Stimulated activated naive CD8-positive, alpha-beta T cell treated with anti-CD3 and anti-CD28 coated beads, Interleukin-15, Interleukin-2, amounts not matched to agents 100 ng/mL and 50 ng/mL, for 24 hours (primary cell): ENCODE data around the gene PPP1R12C.
A peak's percentile ranks its signal among the peaks of the same experiment; 100 is the strongest.

Experiments used
- H3K27ac Mint-ChIP-seq: one replicate; pipeline ENCODE4 v1.8.0; 2021; ENCODE audit warnings: mild to moderate bottlenecking, mixed read lengths
- H3K27me3 Mint-ChIP-seq: one replicate; pipeline ENCODE4 v1.8.0; 2021; ENCODE audit warnings: mixed read lengths
- H3K36me3 Mint-ChIP-seq: one replicate; pipeline ENCODE4 v1.8.0; 2021; ENCODE audit warnings: low read depth, mixed read lengths
- H3K4me1 Mint-ChIP-seq: one replicate; pipeline ENCODE4 v1.8.0; 2021; ENCODE audit warnings: low read depth, mixed read lengths
- H3K4me3 Mint-ChIP-seq: one replicate; pipeline ENCODE4 v1.8.0; 2021; ENCODE audit warnings: mild to moderate bottlenecking, mixed read lengths
- H3K9me3 Mint-ChIP-seq: one replicate; pipeline ENCODE4 v1.8.0; 2021; ENCODE audit warnings: mixed read lengths

PPP1R12C gene

DNA sequence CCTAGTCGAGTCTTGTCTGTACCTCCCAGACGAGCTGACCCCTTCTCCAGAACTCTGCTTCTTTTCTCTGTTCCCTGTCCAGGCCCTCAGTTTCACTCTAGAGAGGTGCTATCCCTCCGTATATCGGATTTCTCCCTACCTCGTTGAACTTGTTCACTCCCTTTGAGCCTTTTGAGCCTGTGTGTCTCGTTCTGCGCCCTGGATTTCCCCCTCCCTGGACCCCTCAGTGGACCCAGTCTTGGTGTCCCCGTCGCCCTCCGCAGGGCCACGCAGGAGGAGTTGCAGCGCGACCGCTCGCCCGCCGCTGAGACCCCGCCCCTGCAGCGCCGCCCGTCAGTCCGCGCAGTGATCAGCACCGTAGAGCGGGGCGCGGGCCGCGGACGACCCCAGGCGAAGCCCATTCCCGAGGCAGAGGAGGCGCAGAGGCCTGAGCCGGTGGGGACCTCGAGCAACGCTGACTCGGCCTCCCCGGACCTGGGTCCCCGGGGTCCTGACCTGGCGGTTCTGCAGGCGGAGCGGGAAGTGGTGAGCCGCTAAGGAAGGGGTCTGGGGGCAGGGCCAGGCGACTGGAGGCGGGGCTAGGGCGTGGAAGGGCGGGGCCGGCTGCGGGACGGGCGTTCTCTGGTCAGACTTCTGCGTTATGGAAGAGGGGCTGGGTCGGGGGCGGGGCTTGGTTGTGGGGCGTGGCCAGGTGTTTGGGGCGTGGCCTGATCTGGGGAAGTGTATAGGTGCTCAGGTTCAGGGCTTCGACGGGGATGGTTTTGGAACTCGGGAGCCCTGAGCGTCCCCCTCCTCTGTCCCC, 36.3 kb downstream of the PPP1R12C start:
- peaks cover 64% of the 10 kb centered on the region for H3K27me3 Mint-ChIP-seq
- H3K4me1 Mint-ChIP-seq, result peaks cover 24% of the 10 kb centered on the region
- peak overlapping the region; percentile 66 for H3K4me3 Mint-ChIP-seq
- H3K36me3 Mint-ChIP-seq, result no peaks in the 10 kb centered on the region
- no peak overlapping the region for H3K27ac Mint-ChIP-seq
- H3K9me3 Mint-ChIP-seq, result no peaks in the 10 kb centered on the region

DNA sequence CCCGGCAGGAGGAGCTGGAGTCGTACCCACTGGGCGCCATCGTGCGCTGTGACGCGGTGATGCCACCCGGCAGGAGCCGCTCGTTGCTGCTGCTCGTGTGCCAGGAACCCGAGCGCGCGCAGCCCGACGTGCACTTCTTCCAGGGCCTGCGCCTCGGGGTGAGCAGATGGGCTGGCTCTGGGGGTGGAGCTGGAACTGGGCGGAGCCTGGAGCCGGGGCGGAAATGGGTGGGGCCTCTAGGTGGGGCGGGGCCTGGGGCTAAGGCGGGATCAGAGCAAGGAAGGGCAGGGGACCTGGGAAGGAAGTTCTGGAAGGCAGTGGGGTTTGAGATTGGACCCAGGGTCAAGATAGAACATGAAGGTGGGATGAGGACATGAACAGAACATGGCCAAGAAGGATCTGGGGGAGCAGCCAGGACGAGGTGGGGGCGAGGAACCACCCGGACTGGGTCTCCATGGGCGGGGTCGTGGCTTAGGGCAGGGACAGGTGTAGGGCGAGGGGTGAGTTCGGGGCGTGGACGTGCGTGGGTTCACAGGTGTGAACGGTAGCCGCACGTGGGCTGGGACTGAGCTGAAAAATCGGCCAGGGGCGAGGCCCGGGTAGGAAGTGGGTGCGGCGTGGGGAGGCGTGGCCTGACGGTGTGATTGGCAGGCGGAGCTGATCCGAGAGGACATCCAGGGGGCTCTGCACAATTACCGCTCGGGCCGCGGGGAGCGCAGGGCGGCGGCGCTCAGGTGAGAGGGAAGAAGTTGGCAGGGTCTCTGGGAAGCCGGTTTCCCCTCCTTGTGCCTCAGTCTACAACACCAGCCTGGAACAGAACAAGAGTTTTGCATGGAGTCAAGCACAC, 37.1 kb downstream of the PPP1R12C start:
- H3K9me3 Mint-ChIP-seq, result no peaks in the 10 kb centered on the region
- H3K36me3 Mint-ChIP-seq, result no peaks in the 10 kb centered on the region
- H3K4me1 Mint-ChIP-seq, result peaks cover 24% of the 10 kb centered on the region
- H3K4me3 Mint-ChIP-seq, result peak overlapping the region; percentile 66
- H3K27me3 Mint-ChIP-seq, result peaks cover 56% of the 10 kb centered on the region
- H3K27ac Mint-ChIP-seq, result peak overlapping the region; percentile 78

DNA sequence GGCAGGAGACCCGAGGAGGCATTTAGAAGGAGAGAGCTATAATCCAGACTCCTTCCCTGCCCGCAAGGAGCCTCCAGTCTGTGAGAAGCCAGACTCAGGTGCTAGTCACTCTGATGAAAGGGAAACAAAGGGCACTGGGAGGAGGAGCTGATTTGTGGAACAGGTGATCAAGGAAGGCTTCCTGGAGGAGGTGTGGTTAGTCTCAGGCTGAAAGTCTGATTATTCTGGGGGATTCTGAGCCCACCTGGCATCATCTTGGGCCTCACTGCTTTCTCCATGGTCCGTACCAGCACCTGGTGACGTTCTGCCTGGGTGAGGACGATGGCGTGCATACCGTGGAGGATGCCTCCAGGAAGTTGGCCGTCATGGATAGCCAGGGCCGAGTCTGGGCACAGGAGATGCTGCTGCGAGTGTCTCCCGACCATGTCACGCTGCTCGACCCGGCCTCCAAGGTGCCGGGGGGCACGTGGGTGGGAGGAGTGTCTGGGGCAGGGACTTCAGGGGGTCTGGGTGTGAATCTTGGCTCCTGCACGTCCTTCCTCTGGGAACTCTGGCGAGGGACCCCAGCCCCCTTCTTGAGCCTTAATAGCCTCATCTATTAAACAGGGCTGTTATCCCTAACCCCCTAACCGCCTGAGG, 37.9 kb downstream of the PPP1R12C start:
- Mint-ChIP-seq H3K9me3 (no peaks in the 10 kb centered on the region), H3K4me1 (peaks cover 24% of the 10 kb centered on the region), H3K27ac (no peak overlapping the region), H3K4me3 (no peak overlapping the region), H3K27me3 (peaks cover 51% of the 10 kb centered on the region), H3K36me3 (no peaks in the 10 kb centered on the region)

DNA sequence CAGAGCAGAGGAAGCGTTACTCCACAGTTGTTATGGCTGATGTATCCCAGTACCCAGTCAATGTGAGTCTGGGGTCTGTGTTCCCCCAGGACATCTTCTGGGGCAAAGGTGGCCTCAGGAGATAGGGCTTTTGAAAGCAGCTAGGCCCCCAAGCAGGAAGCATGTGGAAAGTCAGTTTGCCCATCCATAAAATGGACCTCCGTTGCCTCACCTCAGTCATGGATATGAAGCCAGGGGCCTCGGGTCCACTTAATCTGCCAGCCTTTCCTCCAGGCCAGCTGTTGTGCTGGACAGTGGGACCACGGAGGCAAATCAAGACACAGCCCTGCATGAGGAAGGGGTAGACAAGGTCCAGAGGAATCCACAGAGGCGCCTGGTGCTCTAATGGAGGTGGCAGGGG, 38.4 kb downstream of the PPP1R12C start:
- no peaks in the 10 kb centered on the region for H3K36me3 Mint-ChIP-seq
- H3K27ac Mint-ChIP-seq, result no peak overlapping the region
- no peak overlapping the region for H3K4me3 Mint-ChIP-seq

DNA sequence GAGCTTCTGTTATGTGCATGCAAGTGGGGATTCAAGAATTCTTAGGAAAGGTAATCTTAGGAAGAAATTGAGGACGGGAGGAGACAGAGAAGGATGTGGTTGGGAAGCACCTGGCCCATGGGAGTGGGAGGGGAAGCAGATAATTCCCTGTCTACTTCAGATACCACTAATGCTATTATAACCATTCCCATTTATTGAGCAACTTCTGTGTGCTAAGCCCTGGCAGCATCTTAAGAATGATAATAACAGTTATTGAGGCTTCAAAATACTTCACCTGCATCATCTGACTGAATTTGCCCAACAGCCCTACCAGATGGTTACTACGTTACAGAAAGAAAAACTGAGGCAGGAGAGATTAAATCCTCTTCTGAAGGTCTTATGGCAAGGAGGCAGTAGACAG, 40.3 kb downstream of the PPP1R12C start:
- Mint-ChIP-seq H3K4me1 (peaks cover 19% of the 10 kb centered on the region), H3K27me3 (peaks cover 47% of the 10 kb centered on the region), H3K27ac (no peak overlapping the region), H3K4me3 (no peak overlapping the region), H3K9me3 (no peaks in the 10 kb centered on the region), H3K36me3 (no peaks in the 10 kb centered on the region)

More for the DNA sequence above, 38.4 kb downstream of the PPP1R12C start:
- Mint-ChIP-seq H3K9me3 (no peaks in the 10 kb centered on the region), H3K4me1 (peaks cover 24% of the 10 kb centered on the region), H3K27me3 (peaks cover 51% of the 10 kb centered on the region)

- no peak overlapping the region for H3K27ac Mint-ChIP-seq
- H3K9me3 Mint-ChIP-seq, result no peaks in the 10 kb centered on the region
- no peaks in the 10 kb centered on the region for H3K36me3 Mint-ChIP-seq
- H3K4me1 Mint-ChIP-seq, result peaks cover 19% of the 10 kb centered on the region
- peaks cover 50% of the 10 kb centered on the region for H3K27me3 Mint-ChIP-seq
- H3K4me3 Mint-ChIP-seq, result no peak overlapping the region
These were observed 41.1 kb downstream of the PPP1R12C start for GRCh38 chr19:55076321-55076720.

DNA sequence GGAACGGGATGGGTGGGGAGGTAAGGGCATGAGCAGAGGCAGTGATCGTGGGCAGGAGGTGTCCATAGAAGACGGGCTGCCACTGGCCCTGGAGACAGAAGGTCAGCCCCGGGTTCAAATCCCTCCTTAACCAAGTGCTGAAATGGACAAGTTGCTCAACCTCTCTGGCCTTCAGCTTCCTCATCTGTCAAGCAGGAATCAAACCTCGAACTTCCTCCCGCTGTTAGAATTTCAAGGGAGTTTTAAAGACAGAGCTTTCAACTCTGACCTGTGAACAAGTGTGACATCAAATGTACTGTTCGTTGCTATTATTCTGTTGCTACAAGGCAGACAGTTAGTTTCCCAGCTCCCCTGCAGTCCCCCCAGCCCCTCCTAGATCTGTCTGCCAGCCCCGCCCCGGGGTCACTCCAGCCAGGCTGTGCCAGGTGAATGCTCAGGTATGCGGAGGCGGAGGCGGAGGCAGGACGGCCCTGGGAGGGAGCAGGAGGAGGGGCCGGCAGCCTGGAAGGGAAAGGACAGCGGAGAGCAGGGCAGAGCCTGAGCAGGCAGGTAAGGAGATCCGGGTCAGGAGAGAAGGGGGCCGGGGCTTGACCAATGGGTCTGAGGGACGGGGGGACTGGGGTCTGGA, 42.0 kb downstream of the PPP1R12C start, which contains the start of gene EPS8L1:
Gene EPS8L1 (plus strand): TSS at position 499 of the 628 bp plus-strand sequence. CDS start 576 bp downstream, outside the sequence.
- Mint-ChIP-seq H3K36me3 (no peaks in the 10 kb centered on the region), H3K4me3 (no peak within 1 kb of the TSS), H3K4me1 (peaks cover 13% of the 10 kb centered on the region), H3K9me3 (no peaks in the 10 kb centered on the region), H3K27me3 (peaks cover 50% of the 10 kb centered on the region), H3K27ac (no peak within 1 kb of the TSS)

- H3K4me1 Mint-ChIP-seq, result peaks cover 7% of the 10 kb centered on the region
These were observed 45.5 kb downstream of the PPP1R12C start for GRCh38 chr19:55071913-55072312.

DNA sequence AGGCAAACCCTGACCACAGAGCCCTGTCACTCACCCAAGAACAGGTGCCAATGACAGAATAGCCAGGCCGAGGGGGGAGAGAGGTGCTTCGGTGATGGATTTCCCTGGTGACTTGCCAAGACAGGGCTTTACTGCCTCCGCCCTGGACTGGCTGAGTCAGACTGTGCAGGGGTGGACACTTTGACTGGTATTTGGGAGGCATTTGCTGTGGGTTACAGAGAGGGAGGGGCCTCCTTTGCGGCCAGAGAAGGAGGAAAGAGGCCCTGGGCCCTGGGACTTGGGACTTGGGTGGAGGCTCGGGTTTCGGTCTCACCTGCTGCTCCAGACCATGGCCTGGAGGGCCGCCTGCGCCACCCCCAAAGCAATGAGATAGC, 46.3 kb downstream of the PPP1R12C start:
- Mint-ChIP-seq H3K36me3 (no peaks in the 10 kb centered on the region), H3K9me3 (no peaks in the 10 kb centered on the region), H3K4me1 (peaks cover 7% of the 10 kb centered on the region), H3K4me3 (no peak overlapping the region), H3K27me3 (peaks cover 69% of the 10 kb centered on the region), H3K27ac (no peak overlapping the region)

More at GRCh38 chr19:55071913-55072312, 45.5 kb downstream of the PPP1R12C start:
- Mint-ChIP-seq H3K27ac (no peak overlapping the region), H3K27me3 (peaks cover 62% of the 10 kb centered on the region), H3K36me3 (no peaks in the 10 kb centered on the region), H3K4me3 (no peak overlapping the region), H3K9me3 (no peaks in the 10 kb centered on the region)

DNA sequence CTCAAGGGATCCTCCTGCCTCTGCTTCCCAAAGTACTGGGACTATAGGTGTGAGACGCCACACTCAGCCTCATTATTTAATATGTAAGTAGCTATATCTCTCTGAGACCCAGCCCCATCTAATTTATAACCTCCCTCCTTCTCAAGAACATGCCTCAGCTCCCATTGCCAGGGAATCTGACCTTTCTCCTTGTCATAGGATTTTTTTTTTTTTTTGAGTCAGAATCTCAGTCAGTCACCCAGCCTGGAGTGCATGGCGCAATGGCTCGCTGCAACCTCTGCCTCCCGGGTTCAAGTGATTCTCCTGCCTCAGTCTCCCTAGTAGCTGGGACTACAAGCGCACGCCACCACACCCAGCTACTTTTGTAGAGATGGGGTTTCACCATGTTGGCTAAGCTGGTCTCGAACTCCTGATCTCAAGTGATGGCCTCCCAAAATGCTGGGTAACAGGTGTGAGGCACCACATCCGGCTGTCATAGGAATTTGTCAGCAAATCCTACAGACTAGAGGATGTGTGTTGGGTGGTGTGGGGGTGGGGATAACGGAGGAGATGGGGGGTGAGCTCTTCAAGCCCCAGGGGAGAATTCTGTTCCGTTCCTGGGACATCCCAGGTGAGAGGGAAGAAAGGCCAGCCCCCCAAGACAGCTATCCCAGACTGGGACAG, 46.8 kb downstream of the PPP1R12C start:
- Mint-ChIP-seq H3K4me1 (peaks cover 7% of the 10 kb centered on the region), H3K27ac (no peak overlapping the region), H3K36me3 (no peaks in the 10 kb centered on the region), H3K9me3 (no peaks in the 10 kb centered on the region), H3K4me3 (no peak overlapping the region), H3K27me3 (peaks cover 73% of the 10 kb centered on the region)

GRCh38 chr19:55069865-55070197, 47.6 kb downstream of the PPP1R12C start:
- Mint-ChIP-seq H3K27ac (no peak overlapping the region), H3K36me3 (no peaks in the 10 kb centered on the region), H3K4me3 (no peak overlapping the region), H3K9me3 (no peaks in the 10 kb centered on the region), H3K27me3 (peaks cover 74% of the 10 kb centered on the region), H3K4me1 (peaks cover 7% of the 10 kb centered on the region)

- no peak overlapping the region for H3K27ac Mint-ChIP-seq
- H3K27me3 Mint-ChIP-seq, result peaks cover 73% of the 10 kb centered on the region
- no peaks in the 10 kb centered on the region for H3K36me3 Mint-ChIP-seq
- H3K4me1 Mint-ChIP-seq, result peaks cover 7% of the 10 kb centered on the region
- H3K4me3 Mint-ChIP-seq, result no peak overlapping the region
- no peaks in the 10 kb centered on the region for H3K9me3 Mint-ChIP-seq
These were observed 48.2 kb downstream of the PPP1R12C start for GRCh38 chr19:55068950-55069864.

DNA sequence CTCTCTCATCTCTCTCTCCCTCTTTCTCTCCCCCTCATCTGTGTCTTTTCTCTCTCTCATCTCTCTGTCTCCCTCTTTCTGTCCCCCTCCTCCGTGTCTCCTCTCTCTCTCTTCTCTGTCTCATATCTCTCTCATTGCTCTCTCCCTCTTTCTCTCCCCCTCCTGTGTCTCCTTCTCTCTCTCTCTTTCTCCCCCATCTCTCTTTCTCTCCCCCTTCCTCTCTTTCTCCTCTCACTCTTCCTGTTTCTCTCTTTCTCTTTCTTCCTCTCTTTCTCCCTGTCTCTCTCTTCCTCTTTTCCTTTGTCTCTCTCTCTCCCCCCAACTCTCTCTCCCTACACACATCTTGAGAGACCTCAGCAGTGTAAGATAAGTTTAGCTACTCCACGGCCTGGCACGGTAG, 49.6 kb downstream of the PPP1R12C start:
- Mint-ChIP-seq H3K36me3 (no peaks in the 10 kb centered on the region), H3K9me3 (no peaks in the 10 kb centered on the region), H3K4me1 (peaks cover 7% of the 10 kb centered on the region), H3K4me3 (no peak overlapping the region), H3K27ac (no peak overlapping the region), H3K27me3 (peaks cover 66% of the 10 kb centered on the region)
